Measurements from ENCODE around the gene SLC25A14. TPM values are rescaled to one million over a fixed set of nuclear protein-coding genes. Genes with fewer than 3 reads are reported as not detected.

Gene SLC25A14
- total RNA-seq, 1 experiment from 2014 or later = 8.3 TPM

GRCh38 chrX:130393451-130394074 lies 53.8 kb downstream of the SLC25A14 start:
- Mint-ChIP-seq H3K4me3 (ENCODE audit: unreplicated experiment) (no peak overlapping the region), H3K9me3 (ENCODE audit: unreplicated experiment) (no peaks in the 10 kb centered on the region), H3K27ac (ENCODE audit: unreplicated experiment) (no peak overlapping the region), H3K27me3 (ENCODE audit: insufficient read depth, unreplicated experiment) (no peaks in the 10 kb centered on the region), H3K36me3 (ENCODE audit: insufficient read depth, unreplicated experiment) (no peaks in the 10 kb centered on the region), H3K4me1 (ENCODE audit: low read depth, unreplicated experiment) (no peaks in the 10 kb centered on the region)
- peak; percentile 34 to 70 for TF ChIP-seq CTCF (IDR thresholded peaks at IDR 0.05; ENCODE audit: insufficient read depth in 1 of 2, low read depth in 1 of 2, low read length in 1 of 2, severe bottlenecking in 1 of 2, unreplicated experiment in 1 of 2)
- ChIA-PET CTCF (interaction anchor here (0.9 to 1.0 kb wide), 2 partner anchors 182 to 523 kb away, joined by 3 to 4 read pairs; no protein-coding TSS in a partner anchor), POLR2A (no interaction called here)
- H3K4me3 ChIP-seq (ENCODE audit: low read depth, low read length) = no peak overlapping the region
- H3K27me3 ChIP-seq (replicated peaks; ENCODE audit: control insufficient read depth, insufficient read depth, low read length) = no peaks in the 10 kb centered on the region
- no peaks in the 10 kb centered on the region for H3K4me1 ChIP-seq
- peak; percentile 33 to 35 for DNase-seq
- H3K9me3 ChIP-seq = no peaks in the 10 kb centered on the region
- H3K36me3 ChIP-seq (ENCODE audit: control insufficient read depth, insufficient read depth, low read length) = no peaks in the 10 kb centered on the region
- intact Hi-C loops (cut with micrococcal nuclease; ENCODE audit: unreplicated experiment) = loop anchor here (1.0 to 5.0 kb wide), 3 partner anchors 61 to 524 kb away; no protein-coding TSS in a partner anchor
- BruUV-seq (replicated peaks) = no TSS peak

GRCh38 chrX:130395341-130395740 lies 55.6 kb downstream of the SLC25A14 start:
- H3K27ac Mint-ChIP-seq (ENCODE audit: unreplicated experiment) = no peak overlapping the region
- no peaks in the 10 kb centered on the region for H3K27me3 ChIP-seq (replicated peaks; ENCODE audit: control insufficient read depth, insufficient read depth, low read length)
- CTCF ChIA-PET = no interaction called here
- H3K36me3 ChIP-seq (ENCODE audit: control insufficient read depth, insufficient read depth, low read length) = no peaks in the 10 kb centered on the region
- no peaks in the 10 kb centered on the region for H3K4me1 ChIP-seq
- no peaks in the 10 kb centered on the region for H3K9me3 ChIP-seq
- H3K36me3 Mint-ChIP-seq (ENCODE audit: insufficient read depth, unreplicated experiment) = no peaks in the 10 kb centered on the region
- BruUV-seq (replicated peaks) = no TSS peak
- no peaks in the 10 kb centered on the region for H3K27me3 Mint-ChIP-seq (ENCODE audit: insufficient read depth, unreplicated experiment)
- H3K9me3 Mint-ChIP-seq (ENCODE audit: unreplicated experiment) = no peaks in the 10 kb centered on the region
- H3K4me3 Mint-ChIP-seq (ENCODE audit: unreplicated experiment) = no peak overlapping the region
- DNase-seq = no peak
- no peaks in the 10 kb centered on the region for H3K4me1 Mint-ChIP-seq (ENCODE audit: low read depth, unreplicated experiment)
- no peak for TF ChIP-seq CTCF (IDR thresholded peaks at IDR 0.05; ENCODE audit: insufficient read depth in 1 of 2, low read depth in 1 of 2, low read length in 1 of 2, severe bottlenecking in 1 of 2, unreplicated experiment in 1 of 2)
- intact Hi-C loops (cut with micrococcal nuclease; ENCODE audit: unreplicated experiment) = no loop called here
- no peak overlapping the region for H3K4me3 ChIP-seq (ENCODE audit: low read depth, low read length)
- POLR2A ChIA-PET = no interaction called here

GRCh38 chrX:130401415-130402207 lies 61.9 kb downstream of the SLC25A14 start, which contains the start of gene RBMX2:
RBMX2 (plus strand) TSS chrX:130401987; CDS start chrX:130402033, 46 bp downstream.
- Mint-ChIP-seq H3K9me3 (ENCODE audit: unreplicated experiment) (no peaks in the 10 kb centered on the region), H3K27ac (ENCODE audit: unreplicated experiment) (peak within 1 kb of the TSS; percentile 91), H3K4me1 (ENCODE audit: low read depth, unreplicated experiment) (no peaks in the 10 kb centered on the region), H3K36me3 (ENCODE audit: insufficient read depth, unreplicated experiment) (peaks cover 6% of the 10 kb centered on the region), H3K27me3 (ENCODE audit: insufficient read depth, unreplicated experiment) (no peaks in the 10 kb centered on the region), H3K4me3 (ENCODE audit: unreplicated experiment) (peak within 1 kb of the TSS; percentile 99)
- no TSS peak for BruUV-seq (replicated peaks)
- CTCF ChIA-PET = interaction anchor here (0.6 kb wide), 2 partner anchors 139 to 514 kb away, joined by 4 to 6 read pairs; no protein-coding TSS in a partner anchor
- intact Hi-C loops (cut with micrococcal nuclease; ENCODE audit: unreplicated experiment) = loop anchor here (5.0 kb wide), 1 partner anchor 501 kb away; the partner anchor contains the start of gene ENOX2
- no peak for TF ChIP-seq CTCF (IDR thresholded peaks at IDR 0.05; ENCODE audit: insufficient read depth in 1 of 2, low read depth in 1 of 2, low read length in 1 of 2, severe bottlenecking in 1 of 2, unreplicated experiment in 1 of 2)
- POLR2A ChIA-PET = interaction anchor here (0.5 kb wide), 1 partner anchor 16 kb away, joined by 4 read pairs; no protein-coding TSS in a partner anchor
- H3K4me3 ChIP-seq (ENCODE audit: low read depth, low read length) = peak within 1 kb of the TSS; percentile 80
- peak; percentile 67 to 78 for DNase-seq
- H3K27me3 ChIP-seq (replicated peaks; ENCODE audit: control insufficient read depth, insufficient read depth, low read length) = no peaks in the 10 kb centered on the region
- H3K36me3 ChIP-seq (ENCODE audit: control insufficient read depth, insufficient read depth, low read length) = no peaks in the 10 kb centered on the region
- H3K9me3 ChIP-seq = no peaks in the 10 kb centered on the region
- no peaks in the 10 kb centered on the region for H3K4me1 ChIP-seq
